Upper lobe of left lung (tissue), 6 donors: ENCODE measurements around the gene SMKR1. TPM values are rescaled to one million over a fixed set of nuclear protein-coding genes. Genes with fewer than 3 reads are reported as not detected.
"Not testable (repeated sequence)": the region's sequence is repeated elsewhere in the genome, so short reads cannot be mapped to it uniquely, and the experiment has no call there.

Source experiments
- ATAC-seq, 2 donors: fragments of 200-7000 bp; cut with Tn5 transposase; one replicate each; pipeline ENCODE4 v1.9.1; 2022; ENCODE audit warnings: mild to moderate bottlenecking in 2 of 2, moderate library complexity in 2 of 2; ENCODE audit not compliant: low FRiP score in 2 of 2
- DNase-seq, 2 donors: peaks; one replicate each; pipeline ENCODE4 v3.0.0-alpha.2; 2019 to 2020
- H3K27ac ChIP-seq, 4 donors: fragments of 200-600 bp; sonication (generic); one replicate each; pipeline ENCODE4 v1.5.1; 2016 to 2019
- H3K27me3 ChIP-seq, 4 donors: fragments of 200-600 bp; sonication (generic); one replicate each; pipeline ENCODE4 v1.5.1; 2017 to 2019
- H3K36me3 ChIP-seq, 4 donors: fragments of 200-600 bp; sonication (generic); one replicate each; pipeline ENCODE4 v1.5.1; 2016 to 2019
- H3K4me1 ChIP-seq, 4 donors: fragments of 200-600 bp; sonication (generic); one replicate each; pipeline ENCODE4 v1.5.1; 2018 to 2019
- H3K4me3 ChIP-seq, 4 donors: fragments of 200-600 bp; sonication (generic); one replicate each; pipeline ENCODE4 v1.5.1; 2017 to 2019; ENCODE audit warnings: mild to moderate bottlenecking in 2 of 4, moderate library complexity in 1 of 4
- H3K9me3 ChIP-seq, 4 donors: fragments of 200-600 bp; sonication (generic); one replicate each; pipeline ENCODE4 v1.5.1; 2018 to 2019
- CTCF ChIP-seq, 6 experiments: fragments of 450-650 bp in 4 of 6; fragments of 200-600 bp in 2 of 6; sonication (generic) in 2 of 6; IDR thresholded peaks; one replicate each; pipeline ENCODE4 v1.5.1; 2016 to 2019; ENCODE audit warnings: antibody characterized with exemption in 6 of 6
- EP300 ChIP-seq, 4 donors: sonication (generic); formaldehyde crosslinking; IDR thresholded peaks; one replicate each; pipeline ENCODE4 v1.5.1; 2017; ENCODE audit warnings: antibody characterized with exemption in 4 of 4, control low read depth in 2 of 4
- POLR2A ChIP-seq, 4 donors: fragments of 450-650 bp; IDR thresholded peaks; one replicate each; pipeline ENCODE4 v1.5.1; 2016 to 2017; ENCODE audit warnings: antibody characterized with exemption in 4 of 4, mild to moderate bottlenecking in 2 of 4
- POLR2AphosphoS5 ChIP-seq, 2 donors: sonication (generic); formaldehyde crosslinking; IDR thresholded peaks; one replicate each; pipeline ENCODE4 v1.5.1; 2017; ENCODE audit warnings: antibody characterized with exemption in 2 of 2
- WGBS, 2 donors: methylation state at CpG; one replicate each; pipeline ENCODE4 v1.1.5; 2017 to 2018; 5-methylcytosine and 5-hydroxymethylcytosine counted together
- total RNA-seq, 6 donors: library from RNA; depleted of rRNA in 4 of 6; stranded (reverse); fragments of >200 nt in 4 of 6; gene quantifications; one replicate each; pipeline versions ENCODE4 v1.1.0 to v1.2.1, GENCODE V29; 2016 to 2021
- donor health status: DM: no; HTN: no; CAD: no; lungs with moderate emphysema.
- donor health status: DM: no; HTN: yes; CAD: no; lungs with severe emphysema.

SMKR1 gene
- total RNA-seq, 6 donors from 2014 or later: 0.76 to 3.2 (median 0.94) TPM; not detected in 2

DNA sequence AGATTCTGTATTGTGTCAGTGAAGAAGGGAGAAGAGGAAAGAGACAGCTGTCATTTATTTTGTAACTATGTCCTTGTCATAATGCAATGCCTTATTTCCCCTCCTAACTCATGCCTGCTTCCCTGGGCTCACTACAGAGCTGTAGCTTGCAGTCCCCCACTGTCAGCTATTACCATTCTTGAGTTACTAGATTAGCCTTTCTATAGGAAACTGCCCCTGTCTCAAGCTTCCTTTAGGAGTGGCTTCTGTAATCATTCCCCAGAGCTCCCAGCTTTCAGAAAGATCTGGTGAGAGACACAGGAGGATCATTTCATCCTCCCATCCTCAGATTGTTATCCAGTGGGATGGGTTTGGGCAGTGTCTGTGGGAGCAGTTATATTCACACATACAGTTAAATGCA lies 32.4 kb upstream of the SMKR1 start:
- TF ChIP-seq CTCF (IDR thresholded peaks at IDR 0.05) (no peak), EP300 (IDR thresholded peaks at IDR 0.05) (no peak), POLR2A (IDR thresholded peaks at IDR 0.05) (no peak), POLR2AphosphoS5 (IDR thresholded peaks at IDR 0.05) (no peak)
- DNase-seq (no peak), ATAC-seq (no peak)
- H3K4me3 ChIP-seq: no peak overlapping the region
- no peaks in the 10 kb centered on the region for H3K27me3 ChIP-seq
- no peaks in the 10 kb centered on the region for H3K9me3 ChIP-seq
- no peaks in the 10 kb centered on the region for H3K36me3 ChIP-seq
- peaks cover 0 to 10% (median 0%) of the 10 kb centered on the region in 4 donors for H3K4me1 ChIP-seq
- H3K27ac ChIP-seq: no peak overlapping the region

DNA sequence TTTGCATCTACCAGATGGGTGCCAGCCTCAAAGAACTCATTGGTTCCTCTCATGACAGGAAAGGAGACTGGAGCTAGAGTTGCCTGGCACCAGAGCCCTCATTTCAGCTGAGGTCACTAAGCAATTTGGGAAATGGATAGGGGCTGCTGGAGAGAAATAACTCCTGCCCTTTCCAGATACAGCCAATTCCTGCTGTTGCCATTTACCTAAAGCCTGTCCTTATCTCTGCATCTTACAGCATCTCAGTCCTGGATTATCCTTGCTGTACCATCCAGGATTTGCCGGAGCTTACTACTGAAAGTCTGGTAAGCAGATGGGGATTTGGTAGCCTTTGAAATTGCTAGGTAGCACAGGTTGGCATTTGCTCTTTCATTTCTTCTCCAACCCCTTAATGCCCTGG lies 31.9 kb upstream of the SMKR1 start:
- 95 to 100% methylated on average over 1 of the region's 1 CpG for whole genome bisulfite sequencing, 2 donors
- no peak for ATAC-seq

DNA sequence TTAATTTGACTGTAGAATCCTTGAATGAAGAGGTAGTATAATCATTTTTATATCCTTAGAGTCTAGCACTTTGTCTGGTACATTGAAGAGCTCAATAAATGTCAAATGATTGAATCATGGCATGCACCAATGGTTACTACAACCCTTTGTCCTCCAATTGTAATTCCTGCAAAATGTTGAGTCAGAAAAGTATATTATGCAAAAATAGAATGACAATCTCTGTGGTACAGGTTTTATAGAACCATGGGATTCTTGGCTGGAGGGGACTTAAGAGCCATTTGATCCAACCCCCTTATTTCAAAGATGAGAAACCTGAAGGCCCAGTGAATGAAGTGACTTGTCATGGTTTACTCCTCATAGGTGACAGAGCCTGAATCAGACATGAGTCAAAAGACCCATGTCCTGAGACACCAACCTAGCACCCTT lies 30.9 kb upstream of the SMKR1 start:
- TF ChIP-seq POLR2AphosphoS5 (IDR thresholded peaks at IDR 0.05): no peak
- no peak for TF ChIP-seq EP300 (IDR thresholded peaks at IDR 0.05)
- TF ChIP-seq CTCF (IDR thresholded peaks at IDR 0.05): no peak
- TF ChIP-seq POLR2A (IDR thresholded peaks at IDR 0.05): no peak
- no peaks in the 10 kb centered on the region for H3K36me3 ChIP-seq
- H3K27me3 ChIP-seq: no peaks in the 10 kb centered on the region
- H3K9me3 ChIP-seq: no peaks in the 10 kb centered on the region
- no peak overlapping the region for H3K27ac ChIP-seq
- no peak overlapping the region for H3K4me3 ChIP-seq
- no peak for DNase-seq
- H3K4me1 ChIP-seq: peaks cover 0 to 10% (median 0%) of the 10 kb centered on the region in 4 donors
- no peak for ATAC-seq

More for the DNA sequence above, 31.9 kb upstream of the SMKR1 start:
- Histone ChIP-seq H3K4me3 (no peak overlapping the region), H3K9me3 (no peaks in the 10 kb centered on the region), H3K36me3 (no peaks in the 10 kb centered on the region), H3K27me3 (no peaks in the 10 kb centered on the region), H3K4me1 (peaks cover 0 to 10% (median 0%) of the 10 kb centered on the region in 4 donors), H3K27ac (no peak overlapping the region)
- no peak for DNase-seq
- TF ChIP-seq CTCF (IDR thresholded peaks at IDR 0.05) (no peak), EP300 (IDR thresholded peaks at IDR 0.05) (no peak), POLR2A (IDR thresholded peaks at IDR 0.05) (no peak), POLR2AphosphoS5 (IDR thresholded peaks at IDR 0.05) (no peak)

- not testable (repeated sequence) for H3K4me3 ChIP-seq, ATAC-seq, H3K27me3 ChIP-seq, H3K36me3 ChIP-seq, H3K4me1 ChIP-seq, H3K9me3 ChIP-seq, H3K27ac ChIP-seq
- DNase-seq: peak in 1 of 2 donors; percentile 61
- WGBS, 2 donors: 94 to 97% methylated on average over 6 to 8 of the region's 27 CpGs
Observed at GRCh38 chr7:129475931-129476330, 26.4 kb upstream of the SMKR1 start.

- ATAC-seq, H3K4me1 ChIP-seq, H3K36me3 ChIP-seq, H3K27ac ChIP-seq, H3K4me3 ChIP-seq, H3K9me3 ChIP-seq, H3K27me3 ChIP-seq: not testable (repeated sequence)
- peak in 1 of 2 donors; percentile 72 for DNase-seq
- 96 to 100% methylated on average over 4 to 22 of the region's 27 CpGs for WGBS, 2 donors
Observed at GRCh38 chr7:129476398-129476797, 25.9 kb upstream of the SMKR1 start.

GRCh38 chr7:129479831-129480230 lies 22.5 kb upstream of the SMKR1 start:
- no peak overlapping the region for H3K27ac ChIP-seq

More at GRCh38 chr7:129479831-129480230, 22.5 kb upstream of the SMKR1 start:
- H3K9me3 ChIP-seq: no peaks in the 10 kb centered on the region
- ATAC-seq (no peak), DNase-seq (no peak)
- 96 to 100% methylated on average over 1 of the region's 1 CpG for WGBS, 2 donors
- no peaks in the 10 kb centered on the region for H3K36me3 ChIP-seq
- no peaks in the 10 kb centered on the region for H3K27me3 ChIP-seq
- TF ChIP-seq EP300 (IDR thresholded peaks at IDR 0.05) (no peak), POLR2A (IDR thresholded peaks at IDR 0.05) (no peak), CTCF (IDR thresholded peaks at IDR 0.05) (no peak), POLR2AphosphoS5 (IDR thresholded peaks at IDR 0.05) (no peak)
- no peaks in the 10 kb centered on the region for H3K4me1 ChIP-seq
- no peak overlapping the region for H3K4me3 ChIP-seq
